ENCODE results near the gene RORB. TPM values are rescaled to one million over a fixed set of nuclear protein-coding genes. Genes with fewer than 3 reads are reported as not detected.

The RORB gene
- total RNA-seq, 2 donors from 2014 or later, result 0.55 to 2.4 TPM

DNA sequence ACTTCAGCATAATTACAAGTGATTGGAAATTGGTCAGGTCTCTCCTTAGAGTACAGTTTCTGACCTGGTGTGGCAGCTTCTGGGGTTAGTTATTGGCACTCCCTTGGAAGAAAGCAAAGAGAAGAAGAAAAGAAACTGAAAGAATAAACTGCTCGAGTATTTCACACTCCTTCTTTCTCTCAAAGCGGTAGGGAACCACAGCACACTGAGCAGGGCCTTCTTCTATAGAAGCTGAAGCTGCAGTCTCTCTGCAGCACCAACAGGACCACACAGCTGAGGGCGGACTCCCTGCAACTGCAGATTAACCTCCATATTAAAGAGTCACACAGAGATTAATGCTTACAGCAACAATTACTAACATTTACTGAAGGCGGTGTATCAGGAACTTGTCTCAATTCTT lies 238.6 kb downstream of the RORB start:
- Histone ChIP-seq H3K27me3 (no peaks in the 10 kb centered on the region), H3K36me3 (no peaks in the 10 kb centered on the region), H3K4me1 (no peaks in the 10 kb centered on the region), H3K4me3 (no peak overlapping the region), H3K27ac (no peak overlapping the region), H3K9me3 (no peaks in the 10 kb centered on the region)
- DNase-seq (ENCODE audit: low spot score), result no peak
- TF ChIP-seq, protein P1, sequence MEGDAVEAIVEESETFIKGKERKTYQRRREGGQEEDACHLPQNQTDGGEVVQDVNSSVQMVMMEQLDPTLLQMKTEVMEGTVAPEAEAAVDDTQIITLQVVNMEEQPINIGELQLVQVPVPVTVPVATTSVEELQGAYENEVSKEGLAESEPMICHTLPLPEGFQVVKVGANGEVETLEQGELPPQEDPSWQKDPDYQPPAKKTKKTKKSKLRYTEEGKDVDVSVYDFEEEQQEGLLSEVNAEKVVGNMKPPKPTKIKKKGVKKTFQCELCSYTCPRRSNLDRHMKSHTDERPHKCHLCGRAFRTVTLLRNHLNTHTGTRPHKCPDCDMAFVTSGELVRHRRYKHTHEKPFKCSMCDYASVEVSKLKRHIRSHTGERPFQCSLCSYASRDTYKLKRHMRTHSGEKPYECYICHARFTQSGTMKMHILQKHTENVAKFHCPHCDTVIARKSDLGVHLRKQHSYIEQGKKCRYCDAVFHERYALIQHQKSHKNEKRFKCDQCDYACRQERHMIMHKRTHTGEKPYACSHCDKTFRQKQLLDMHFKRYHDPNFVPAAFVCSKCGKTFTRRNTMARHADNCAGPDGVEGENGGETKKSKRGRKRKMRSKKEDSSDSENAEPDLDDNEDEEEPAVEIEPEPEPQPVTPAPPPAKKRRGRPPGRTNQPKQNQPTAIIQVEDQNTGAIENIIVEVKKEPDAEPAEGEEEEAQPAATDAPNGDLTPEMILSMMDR (IDR thresholded peaks at IDR 0.05), result no peak

DNA sequence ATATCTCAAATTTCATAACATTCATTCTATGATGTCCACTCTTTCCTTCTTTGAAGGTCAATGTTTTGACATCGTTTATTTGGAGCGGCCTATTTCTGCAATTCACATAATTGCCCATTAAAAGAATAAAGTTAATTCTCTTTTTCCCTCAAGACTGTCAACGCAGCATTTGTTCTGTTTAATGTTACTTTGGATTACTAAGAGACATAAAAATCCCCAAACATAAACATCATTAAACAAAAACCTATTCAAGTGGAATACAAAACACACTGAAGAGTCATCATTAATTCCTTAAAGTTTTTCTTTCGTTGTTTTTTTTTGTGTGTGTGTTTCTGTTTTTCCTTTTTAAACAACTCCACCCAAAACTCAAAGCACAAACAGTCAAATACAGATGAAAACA lies 239.5 kb downstream of the RORB start:
- H3K27me3 ChIP-seq, result no peaks in the 10 kb centered on the region
- H3K36me3 ChIP-seq, result no peaks in the 10 kb centered on the region
- TF ChIP-seq, protein P1 (IDR thresholded peaks at IDR 0.05), result no peak
- no peak overlapping the region for H3K27ac ChIP-seq
- H3K9me3 ChIP-seq, result no peaks in the 10 kb centered on the region
- H3K4me3 ChIP-seq, result no peak overlapping the region
- no peaks in the 10 kb centered on the region for H3K4me1 ChIP-seq
- no peak for DNase-seq (ENCODE audit: low spot score)

DNA sequence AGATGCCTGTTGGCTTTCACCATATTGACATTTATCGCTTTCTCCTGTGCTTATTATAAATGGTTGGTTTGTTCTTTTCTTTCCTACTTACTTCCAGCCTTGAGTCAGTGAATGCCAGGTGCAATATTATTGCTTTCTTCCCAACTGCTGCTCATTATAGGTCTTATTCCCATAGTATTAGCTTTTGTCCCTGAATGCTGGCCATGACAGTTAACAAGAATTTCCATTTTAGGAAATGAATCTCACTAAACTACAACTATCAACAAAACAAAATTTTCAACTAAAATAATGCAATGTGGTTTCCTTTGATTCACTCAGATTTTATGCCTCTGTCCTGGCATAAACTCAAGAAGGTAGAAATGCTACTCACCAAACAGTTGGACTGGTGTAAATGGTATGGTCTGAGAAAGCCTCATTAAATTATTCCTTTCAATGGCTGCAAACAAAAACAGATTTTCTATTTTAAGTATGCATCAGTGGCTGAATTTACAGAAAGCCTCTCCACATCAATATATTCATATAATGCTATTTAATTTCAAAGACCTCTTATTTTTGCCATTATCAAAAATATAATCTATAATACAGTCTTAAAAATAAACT lies 245.2 kb downstream of the RORB start:
- Histone ChIP-seq H3K27ac (no peak overlapping the region), H3K9me3 (no peaks in the 10 kb centered on the region), H3K4me3 (no peak overlapping the region), H3K4me1 (no peaks in the 10 kb centered on the region), H3K27me3 (no peaks in the 10 kb centered on the region), H3K36me3 (no peaks in the 10 kb centered on the region)
- DNase-seq (ENCODE audit: low spot score), result no peak
- TF ChIP-seq, protein P1 (IDR thresholded peaks at IDR 0.05), result no peak

Data from right atrium auricular region (tissue), 2 donors.